ENCODE data around the gene PACRG. TPM values are rescaled to one million over a fixed set of nuclear protein-coding genes. Genes with fewer than 3 reads are reported as not detected.

The PACRG gene
- polyA plus RNA-seq, 1 donor from 2014 or later: 16.6 TPM

DNA sequence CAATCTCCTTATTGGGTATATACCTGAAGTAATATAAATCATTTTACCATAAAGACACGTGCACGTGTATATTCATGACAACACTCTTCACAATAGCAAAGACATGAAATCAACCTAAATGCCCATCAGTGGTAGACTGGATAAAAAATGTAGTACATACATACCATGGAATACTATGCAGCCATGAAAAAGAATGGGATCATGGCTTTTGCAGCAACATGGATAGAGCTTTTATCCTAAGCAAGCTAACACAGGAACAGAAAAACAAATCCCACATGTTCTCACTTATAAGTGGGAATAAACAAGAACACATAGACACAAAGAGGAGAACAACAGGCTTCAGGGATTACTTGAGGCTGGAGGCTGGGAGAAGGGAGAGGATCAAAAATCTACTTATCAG lies 478.4 kb downstream of the PACRG start:
- H3K79me2 ChIP-seq (replicated peaks; ENCODE audit: insufficient read depth, low read length): no peaks in the 10 kb centered on the region
- H3K4me3 ChIP-seq (ENCODE audit: low read length): no peak overlapping the region
- H3K36me3 ChIP-seq (ENCODE audit: insufficient read depth, low read length): no peaks in the 10 kb centered on the region
- no peak overlapping the region for H3K4me2 ChIP-seq (ENCODE audit: low read length)
- H2AFZ ChIP-seq (ENCODE audit: low read depth, low read length): no peak overlapping the region
- H3K27ac ChIP-seq (ENCODE audit: low read length): no peak overlapping the region
- H3K27me3 ChIP-seq (ENCODE audit: insufficient read depth, low read depth, low read length): no peaks in the 10 kb centered on the region
- H3K9ac ChIP-seq (ENCODE audit: low read length): no peak overlapping the region
- no peaks in the 10 kb centered on the region for H3K9me2 ChIP-seq (ENCODE audit: insufficient read depth, low read length)
- TF ChIP-seq, protein P1, sequence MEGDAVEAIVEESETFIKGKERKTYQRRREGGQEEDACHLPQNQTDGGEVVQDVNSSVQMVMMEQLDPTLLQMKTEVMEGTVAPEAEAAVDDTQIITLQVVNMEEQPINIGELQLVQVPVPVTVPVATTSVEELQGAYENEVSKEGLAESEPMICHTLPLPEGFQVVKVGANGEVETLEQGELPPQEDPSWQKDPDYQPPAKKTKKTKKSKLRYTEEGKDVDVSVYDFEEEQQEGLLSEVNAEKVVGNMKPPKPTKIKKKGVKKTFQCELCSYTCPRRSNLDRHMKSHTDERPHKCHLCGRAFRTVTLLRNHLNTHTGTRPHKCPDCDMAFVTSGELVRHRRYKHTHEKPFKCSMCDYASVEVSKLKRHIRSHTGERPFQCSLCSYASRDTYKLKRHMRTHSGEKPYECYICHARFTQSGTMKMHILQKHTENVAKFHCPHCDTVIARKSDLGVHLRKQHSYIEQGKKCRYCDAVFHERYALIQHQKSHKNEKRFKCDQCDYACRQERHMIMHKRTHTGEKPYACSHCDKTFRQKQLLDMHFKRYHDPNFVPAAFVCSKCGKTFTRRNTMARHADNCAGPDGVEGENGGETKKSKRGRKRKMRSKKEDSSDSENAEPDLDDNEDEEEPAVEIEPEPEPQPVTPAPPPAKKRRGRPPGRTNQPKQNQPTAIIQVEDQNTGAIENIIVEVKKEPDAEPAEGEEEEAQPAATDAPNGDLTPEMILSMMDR (IDR thresholded peaks at IDR 0.05; ENCODE audit: poor library complexity, severe bottlenecking): no peak
- TF ChIP-seq SMC3 (conservative IDR thresholded peaks at IDR 0.05; ENCODE audit: poor library complexity) (no peak), POLR2AphosphoS5 (IDR thresholded peaks at IDR 0.05) (no peak), EZH2 (IDR thresholded peaks at IDR 0.05; ENCODE audit: borderline replicate concordance, insufficient read depth, low read length, poor library complexity, severe bottlenecking) (no peak), TAF1 (IDR thresholded peaks at IDR 0.05; ENCODE audit: low read depth) (no peak), RAD21 (conservative IDR thresholded peaks at IDR 0.05) (no peak), EP300 (conservative IDR thresholded peaks at IDR 0.05; ENCODE audit: poor library complexity, severe bottlenecking) (no peak), MXI1 (conservative IDR thresholded peaks at IDR 0.05; ENCODE audit: poor library complexity, severe bottlenecking) (no peak)
- TF ChIP-seq, protein P2, sequence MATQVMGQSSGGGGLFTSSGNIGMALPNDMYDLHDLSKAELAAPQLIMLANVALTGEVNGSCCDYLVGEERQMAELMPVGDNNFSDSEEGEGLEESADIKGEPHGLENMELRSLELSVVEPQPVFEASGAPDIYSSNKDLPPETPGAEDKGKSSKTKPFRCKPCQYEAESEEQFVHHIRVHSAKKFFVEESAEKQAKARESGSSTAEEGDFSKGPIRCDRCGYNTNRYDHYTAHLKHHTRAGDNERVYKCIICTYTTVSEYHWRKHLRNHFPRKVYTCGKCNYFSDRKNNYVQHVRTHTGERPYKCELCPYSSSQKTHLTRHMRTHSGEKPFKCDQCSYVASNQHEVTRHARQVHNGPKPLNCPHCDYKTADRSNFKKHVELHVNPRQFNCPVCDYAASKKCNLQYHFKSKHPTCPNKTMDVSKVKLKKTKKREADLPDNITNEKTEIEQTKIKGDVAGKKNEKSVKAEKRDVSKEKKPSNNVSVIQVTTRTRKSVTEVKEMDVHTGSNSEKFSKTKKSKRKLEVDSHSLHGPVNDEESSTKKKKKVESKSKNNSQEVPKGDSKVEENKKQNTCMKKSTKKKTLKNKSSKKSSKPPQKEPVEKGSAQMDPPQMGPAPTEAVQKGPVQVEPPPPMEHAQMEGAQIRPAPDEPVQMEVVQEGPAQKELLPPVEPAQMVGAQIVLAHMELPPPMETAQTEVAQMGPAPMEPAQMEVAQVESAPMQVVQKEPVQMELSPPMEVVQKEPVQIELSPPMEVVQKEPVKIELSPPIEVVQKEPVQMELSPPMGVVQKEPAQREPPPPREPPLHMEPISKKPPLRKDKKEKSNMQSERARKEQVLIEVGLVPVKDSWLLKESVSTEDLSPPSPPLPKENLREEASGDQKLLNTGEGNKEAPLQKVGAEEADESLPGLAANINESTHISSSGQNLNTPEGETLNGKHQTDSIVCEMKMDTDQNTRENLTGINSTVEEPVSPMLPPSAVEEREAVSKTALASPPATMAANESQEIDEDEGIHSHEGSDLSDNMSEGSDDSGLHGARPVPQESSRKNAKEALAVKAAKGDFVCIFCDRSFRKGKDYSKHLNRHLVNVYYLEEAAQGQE (IDR thresholded peaks at IDR 0.05; ENCODE audit: borderline replicate concordance): no peak
- no peaks in the 10 kb centered on the region for H4K20me1 ChIP-seq (ENCODE audit: insufficient read depth)
- no peaks in the 10 kb centered on the region for H3K9me3 ChIP-seq (ENCODE audit: low read length)
- no peaks in the 10 kb centered on the region for H3F3A ChIP-seq (ENCODE audit: insufficient read depth, low read length, poor library complexity, severe bottlenecking)

DNA sequence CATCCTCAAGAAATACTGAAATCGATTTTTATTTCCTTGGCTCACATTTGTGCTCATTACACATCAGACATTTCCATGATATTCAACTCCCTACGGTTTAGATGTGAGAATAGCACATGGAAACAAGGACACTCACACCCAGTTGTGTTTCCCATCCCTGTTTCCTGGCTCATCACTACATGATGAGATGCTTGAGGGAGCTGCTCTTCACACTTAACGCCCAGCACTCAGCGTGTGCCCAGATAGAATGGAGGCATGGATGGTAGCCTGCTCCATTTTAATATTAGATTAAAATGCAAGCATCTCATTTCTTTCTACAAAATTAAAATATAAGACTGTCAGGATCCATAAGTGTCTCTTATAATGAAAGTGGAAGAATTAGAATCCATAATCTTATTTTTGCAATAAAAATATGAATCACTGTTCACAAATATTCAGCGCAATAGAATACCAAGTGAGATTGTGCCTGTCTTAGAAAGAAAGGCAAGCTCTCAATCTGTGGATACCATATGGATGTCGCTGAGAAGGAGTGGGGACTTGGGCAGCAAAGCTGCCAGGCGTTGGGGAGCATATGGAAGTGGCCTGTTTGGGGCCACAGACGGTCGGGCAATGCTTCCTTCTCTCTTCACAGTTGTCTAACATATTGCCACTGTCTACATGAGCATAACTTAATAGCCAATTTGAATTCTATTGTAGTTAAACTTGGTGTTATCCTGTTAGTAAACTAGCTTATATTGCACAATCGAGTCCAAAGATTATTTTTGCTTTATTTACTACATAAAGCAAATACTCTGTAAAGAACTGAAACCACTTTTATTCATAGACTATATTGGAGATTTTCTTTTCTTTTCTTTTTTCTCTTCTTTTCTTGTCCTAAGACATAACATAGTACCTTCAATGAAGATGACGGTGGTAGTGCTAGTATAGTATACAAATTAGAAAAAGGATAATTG lies 479.9 kb downstream of the PACRG start:
- Histone ChIP-seq H3K79me2 (replicated peaks; ENCODE audit: insufficient read depth, low read length) (no peaks in the 10 kb centered on the region), H3K4me3 (ENCODE audit: low read length) (no peak overlapping the region), H3K36me3 (ENCODE audit: insufficient read depth, low read length) (no peaks in the 10 kb centered on the region), H2AFZ (ENCODE audit: low read depth, low read length) (no peak overlapping the region), H3K9me3 (ENCODE audit: low read length) (no peaks in the 10 kb centered on the region), H3K9ac (ENCODE audit: low read length) (no peak overlapping the region), H4K20me1 (ENCODE audit: insufficient read depth) (no peaks in the 10 kb centered on the region), H3K4me2 (ENCODE audit: low read length) (no peak overlapping the region), H3K9me2 (ENCODE audit: insufficient read depth, low read length) (no peaks in the 10 kb centered on the region), H3K27ac (ENCODE audit: low read length) (no peak overlapping the region), H3K27me3 (ENCODE audit: insufficient read depth, low read depth, low read length) (no peaks in the 10 kb centered on the region), H3F3A (ENCODE audit: insufficient read depth, low read length, poor library complexity, severe bottlenecking) (no peaks in the 10 kb centered on the region)
- TF ChIP-seq RAD21 (conservative IDR thresholded peaks at IDR 0.05): no peak
- TF ChIP-seq, protein P2 (IDR thresholded peaks at IDR 0.05; ENCODE audit: borderline replicate concordance): no peak
- TF ChIP-seq SMC3 (conservative IDR thresholded peaks at IDR 0.05; ENCODE audit: poor library complexity): no peak
- no peak for TF ChIP-seq POLR2AphosphoS5 (IDR thresholded peaks at IDR 0.05)

Data from neural cell (in vitro differentiated cells).